ENCODE results near the gene EFCAB14.
"Not testable (repeated sequence)": the region's sequence is repeated elsewhere in the genome, so short reads cannot be mapped to it uniquely, and the experiment has no call there.

The EFCAB14 gene

DNA sequence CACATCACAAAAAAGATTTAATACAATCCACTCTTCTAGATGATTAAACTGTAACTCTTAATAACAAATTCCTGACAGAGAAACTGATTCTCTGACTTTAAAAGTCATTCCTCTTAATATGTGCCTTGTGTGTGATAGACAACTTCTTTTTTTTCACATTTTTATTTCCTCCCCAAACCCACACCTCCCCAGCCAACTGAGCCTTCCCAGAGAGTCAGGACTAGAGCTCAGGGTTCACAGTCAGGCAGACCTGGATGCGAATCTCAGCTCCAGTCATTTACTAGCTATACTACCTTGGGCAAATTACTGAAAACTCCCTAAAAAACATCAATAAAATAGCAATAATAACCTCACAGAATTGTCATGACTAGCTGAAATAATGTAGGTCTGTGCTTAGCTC lies 64.9 kb downstream of the EFCAB14 start:
- DNase-seq (ENCODE audit: low read depth), result no peak

DNA sequence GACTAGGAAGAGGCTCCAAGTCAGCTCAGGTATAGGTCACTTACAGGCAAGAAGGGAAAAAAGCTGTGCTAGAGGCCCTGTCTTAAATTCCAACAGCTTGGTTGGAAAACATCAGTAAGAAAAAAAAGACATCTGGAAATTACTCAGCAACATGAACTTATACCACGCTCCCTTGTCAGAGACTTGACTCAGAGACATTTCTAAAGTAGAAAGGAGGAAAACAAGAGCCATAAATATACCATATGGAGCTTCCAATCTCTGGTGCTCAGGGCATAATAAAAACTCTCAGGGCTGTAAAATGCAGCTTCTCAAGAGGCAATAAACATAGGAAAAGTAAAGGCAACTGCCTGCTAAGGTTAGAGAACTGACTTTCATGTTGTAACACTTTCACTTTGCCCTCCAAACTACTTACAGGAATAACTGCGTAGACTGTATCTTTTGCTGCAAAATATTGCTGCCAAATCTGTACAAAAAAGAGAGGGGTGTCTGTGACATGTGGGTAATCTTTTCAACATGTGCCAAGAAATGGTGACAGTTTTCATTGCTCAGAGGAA lies 65.4 kb downstream of the EFCAB14 start:
- no peak for DNase-seq (ENCODE audit: low read depth)

DNA sequence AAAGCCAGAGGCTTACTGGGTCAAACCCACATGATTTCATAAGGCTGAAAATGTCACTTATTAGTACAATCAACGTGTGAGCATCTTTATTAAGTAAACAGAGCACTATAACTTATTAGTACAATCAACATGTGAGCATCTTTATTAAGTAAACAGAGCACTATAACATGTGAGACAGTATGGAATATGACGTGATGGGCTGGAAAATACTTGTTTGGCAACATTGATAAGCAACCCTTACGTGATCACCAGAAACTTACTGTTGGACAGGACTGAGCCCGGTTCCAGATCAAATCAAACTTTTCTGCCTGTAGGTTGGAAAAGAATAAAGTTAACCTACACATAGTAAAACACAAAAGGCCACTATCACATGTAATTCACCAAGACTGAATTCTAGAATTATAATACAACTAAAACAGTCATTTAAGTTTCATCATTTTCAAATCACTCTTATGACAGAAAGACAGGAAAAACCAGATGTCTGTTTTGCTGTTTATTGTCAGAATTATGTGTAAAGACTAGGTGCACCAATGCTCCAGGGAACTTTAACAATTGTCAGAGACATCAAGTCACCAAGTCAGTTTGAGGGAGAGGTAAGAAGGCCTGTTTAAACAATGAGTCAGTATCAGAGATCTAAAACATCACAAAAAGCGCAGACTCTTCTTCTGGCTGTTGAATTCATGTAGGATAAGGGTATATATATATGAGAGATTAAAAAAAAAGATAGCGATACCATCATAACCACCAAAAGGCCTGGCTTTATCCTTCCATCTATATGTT lies 66.4 kb downstream of the EFCAB14 start:
- DNase-seq (ENCODE audit: low read depth), result no peak

DNA sequence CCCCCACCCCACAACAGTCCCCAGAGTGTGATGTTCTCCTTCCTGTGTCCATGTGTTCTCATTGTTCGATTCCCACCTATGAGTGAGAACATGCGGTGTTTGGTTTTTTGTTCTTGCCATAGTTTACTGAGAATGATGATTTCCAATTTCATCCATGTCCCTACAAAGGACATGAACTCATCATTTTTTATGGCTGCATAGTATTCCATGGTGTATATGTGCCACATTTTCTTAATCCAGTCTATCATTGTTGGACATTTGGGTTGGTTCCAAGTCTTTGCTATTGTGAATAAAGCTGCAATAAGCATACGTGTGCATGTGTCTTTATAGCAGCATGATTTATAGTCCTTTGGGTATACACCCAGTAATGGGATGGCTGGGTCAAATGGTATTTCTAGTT lies 67.8 kb downstream of the EFCAB14 start:
- not testable (repeated sequence) for DNase-seq (ENCODE audit: low read depth)

DNA sequence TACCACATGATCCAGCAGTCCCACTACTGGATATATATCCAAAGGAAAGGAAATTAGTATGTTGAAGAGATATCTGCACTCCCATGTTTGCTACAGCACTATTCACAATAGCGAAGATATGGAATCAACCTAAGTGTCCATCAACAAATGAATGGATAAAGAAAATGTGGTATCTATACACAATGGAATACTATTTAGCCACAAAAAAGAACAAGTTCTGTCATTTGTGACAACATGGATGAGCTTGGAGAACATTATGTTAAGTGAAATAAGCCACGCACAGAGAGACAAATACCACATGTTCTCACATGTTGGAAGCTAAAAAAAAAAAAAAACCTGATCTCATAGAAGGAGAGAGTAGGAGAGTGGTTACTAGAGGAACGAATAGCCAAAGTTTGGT lies 68.4 kb downstream of the EFCAB14 start:
- no peak for DNase-seq (ENCODE audit: low read depth)

DNA sequence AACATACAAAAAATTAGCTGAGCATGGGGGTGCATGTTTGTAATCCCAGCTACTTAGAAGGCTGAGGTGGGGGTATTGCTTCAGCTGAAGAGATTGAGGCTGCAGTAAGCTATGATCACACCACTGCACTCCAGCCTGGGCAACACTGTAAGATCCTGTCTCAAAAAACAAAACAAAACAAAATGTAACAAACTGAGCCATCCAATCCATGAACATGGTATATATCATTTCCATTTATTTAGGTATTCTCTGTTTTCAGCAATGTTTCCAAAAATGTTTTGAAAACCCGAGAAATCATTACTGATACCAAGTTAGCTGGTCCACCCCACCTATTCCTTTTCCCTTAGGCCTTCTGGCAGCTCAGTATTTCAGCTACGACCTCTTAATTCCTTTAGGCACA lies 69.2 kb downstream of the EFCAB14 start:
- DNase-seq (ENCODE audit: low read depth), result no peak

DNA sequence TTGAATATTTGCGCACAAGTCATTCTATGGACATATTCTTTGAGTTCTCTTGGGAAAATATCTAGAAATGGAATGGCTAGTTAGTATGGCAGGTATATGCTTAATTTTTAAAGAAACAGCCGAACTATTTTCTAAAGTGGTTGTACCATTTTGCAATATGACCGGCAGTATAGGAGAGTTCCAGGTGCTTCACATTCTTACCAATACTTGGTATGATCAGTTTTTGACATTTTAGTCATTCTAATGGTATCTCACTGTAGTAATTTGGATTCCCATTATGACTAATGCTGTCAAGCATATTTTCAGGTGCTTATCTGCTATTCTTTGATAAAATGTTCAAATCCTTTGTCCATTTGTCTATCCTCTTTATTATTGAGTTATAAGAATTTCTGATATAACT lies 71.3 kb downstream of the EFCAB14 start:
- DNase-seq (ENCODE audit: low read depth), result no peak

DNA sequence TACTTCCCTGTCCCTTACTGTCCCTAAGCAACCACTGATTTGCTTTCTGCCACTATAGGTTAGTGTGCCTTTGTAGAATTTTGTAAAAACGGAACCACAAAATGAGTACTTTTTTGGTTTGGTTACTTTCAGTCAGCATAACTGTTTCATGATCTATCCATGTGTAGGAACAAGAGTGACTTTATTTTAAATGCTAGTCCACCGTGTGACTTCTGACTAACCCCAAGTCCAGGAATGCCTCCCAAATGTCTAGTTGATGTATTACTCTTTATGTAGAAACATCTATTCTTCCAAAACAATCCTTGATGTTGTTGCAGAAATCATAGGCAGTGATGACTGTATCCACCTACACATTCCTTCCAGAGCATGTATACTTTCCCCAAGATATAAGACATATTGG lies 72.1 kb downstream of the EFCAB14 start:
- no peak for DNase-seq (ENCODE audit: low read depth)

DNA sequence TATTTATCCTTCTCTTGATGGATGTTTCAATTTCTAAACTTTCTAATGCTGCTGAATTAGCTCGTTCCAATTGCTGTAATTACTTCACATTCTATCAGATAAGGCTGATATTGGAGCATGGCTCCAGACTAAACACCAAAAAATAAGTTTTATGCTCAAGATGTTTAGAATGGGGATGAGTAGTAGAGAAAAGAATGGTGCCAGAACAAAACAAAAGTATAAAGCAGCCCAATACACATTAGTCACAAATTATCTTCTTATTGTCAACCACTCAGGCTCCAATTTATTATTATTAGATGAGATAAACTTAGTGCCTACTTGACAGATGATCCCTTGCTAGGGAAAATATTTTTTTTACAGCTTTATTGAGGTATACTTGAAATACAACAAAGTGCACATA lies 72.6 kb downstream of the EFCAB14 start:
- DNase-seq (ENCODE audit: low read depth), result no peak

DNA sequence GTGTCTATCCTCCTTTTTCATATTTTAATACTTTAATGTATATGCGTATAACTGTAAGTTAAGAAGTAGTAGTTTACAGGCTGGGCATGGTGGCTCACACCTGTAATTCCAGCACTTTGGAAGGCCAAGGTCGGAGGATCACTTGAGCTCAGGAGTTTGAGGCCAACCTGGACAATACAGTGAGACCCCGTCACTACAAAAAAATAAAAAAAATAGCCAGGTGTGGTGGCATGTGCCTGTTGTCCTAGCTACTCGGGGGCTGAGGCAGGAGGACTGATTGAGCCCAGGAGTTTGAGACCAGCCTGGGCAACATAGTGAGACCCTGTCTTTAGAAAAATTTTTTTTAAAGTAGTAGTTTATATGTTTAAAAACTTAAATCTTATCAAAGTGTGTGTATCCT lies 73.1 kb downstream of the EFCAB14 start:
- DNase-seq (ENCODE audit: low read depth), result no peak

DNA sequence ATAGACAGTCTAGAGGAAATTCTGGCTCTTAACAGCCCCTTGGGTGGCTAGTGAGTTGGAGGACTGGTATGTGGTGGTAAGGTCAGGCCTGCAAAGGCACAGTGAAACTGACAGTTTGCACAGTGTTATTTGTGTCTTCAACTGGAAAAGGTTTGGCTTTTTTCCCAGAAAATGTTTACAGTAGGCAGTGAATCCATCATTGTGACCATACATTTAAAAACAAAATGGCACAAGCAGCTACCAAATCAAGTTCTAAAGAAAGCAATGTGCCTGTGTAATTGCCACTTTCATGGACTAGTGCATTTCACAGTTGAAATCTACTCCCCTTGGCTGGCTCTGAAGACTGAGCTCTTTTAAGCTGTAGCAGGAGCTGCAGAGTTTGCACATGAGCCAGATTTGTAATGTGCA lies 75.5 kb downstream of the EFCAB14 start:
- DNase-seq (ENCODE audit: low read depth), result no peak

DNA sequence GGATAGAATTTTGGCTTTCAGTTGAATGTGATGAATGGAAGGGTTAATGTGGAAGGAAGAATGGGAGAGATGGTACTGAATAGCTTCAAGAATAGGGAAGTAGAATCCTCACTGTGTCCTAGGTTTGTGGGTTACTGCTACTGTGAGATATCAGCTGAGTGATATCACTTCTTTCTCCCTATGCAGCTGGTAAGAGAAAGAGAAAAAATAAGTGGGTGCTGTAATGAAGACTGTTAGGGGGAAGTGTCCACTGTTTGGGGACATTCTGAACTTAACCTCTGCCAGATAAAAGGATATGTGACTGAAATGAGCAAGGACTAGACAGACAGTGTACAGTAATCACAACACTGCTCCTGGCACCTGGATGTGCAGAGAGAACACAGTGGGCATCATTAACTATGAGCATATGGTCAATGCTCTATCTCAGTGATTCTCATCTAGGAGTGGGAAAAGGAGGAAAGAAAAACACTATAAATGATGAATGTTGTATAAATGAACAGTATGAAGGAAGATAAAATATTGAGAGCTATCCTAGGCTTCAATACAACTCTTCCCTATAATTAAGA lies 76.7 kb downstream of the EFCAB14 start:
- no peak for DNase-seq (ENCODE audit: low read depth)

DNA sequence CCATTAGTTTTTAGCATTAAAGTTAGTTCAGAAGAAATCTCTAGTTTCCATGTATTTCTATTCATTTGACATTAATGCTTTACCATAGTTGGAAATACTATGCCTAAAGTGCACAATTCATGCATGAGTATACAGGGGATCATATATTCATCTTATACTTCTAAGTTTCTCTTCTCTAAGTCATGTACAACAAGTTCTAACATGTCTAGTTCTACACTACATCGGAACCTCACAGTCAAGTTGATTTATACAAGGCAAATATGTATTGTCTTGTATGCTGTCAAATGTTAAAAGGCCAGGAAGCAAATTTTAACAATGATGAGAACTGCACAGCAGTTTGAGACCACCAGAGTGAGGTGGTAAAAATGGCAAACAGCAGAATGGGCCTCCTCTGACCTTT lies 79.4 kb downstream of the EFCAB14 start:
- DNase-seq (ENCODE audit: low read depth), result no peak

DNA sequence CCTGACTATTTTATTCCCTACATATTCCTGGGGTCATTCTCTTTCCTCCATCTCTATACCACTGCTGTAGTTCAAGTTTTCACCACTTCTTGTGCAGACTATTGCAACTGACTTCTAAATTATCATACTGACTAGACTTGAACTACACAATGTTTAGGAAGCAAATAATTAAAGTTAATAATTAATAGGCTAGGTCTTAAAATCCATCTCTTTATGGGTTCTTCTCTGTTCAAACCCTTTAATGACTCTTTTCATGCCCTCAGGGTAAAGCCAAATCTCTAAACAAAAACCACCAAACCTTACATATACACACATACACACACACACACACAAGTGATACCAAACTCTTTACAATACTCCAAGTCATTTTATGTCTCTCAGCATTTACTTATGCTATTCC lies 80.0 kb downstream of the EFCAB14 start:
- DNase-seq (ENCODE audit: low read depth), result no peak

DNA sequence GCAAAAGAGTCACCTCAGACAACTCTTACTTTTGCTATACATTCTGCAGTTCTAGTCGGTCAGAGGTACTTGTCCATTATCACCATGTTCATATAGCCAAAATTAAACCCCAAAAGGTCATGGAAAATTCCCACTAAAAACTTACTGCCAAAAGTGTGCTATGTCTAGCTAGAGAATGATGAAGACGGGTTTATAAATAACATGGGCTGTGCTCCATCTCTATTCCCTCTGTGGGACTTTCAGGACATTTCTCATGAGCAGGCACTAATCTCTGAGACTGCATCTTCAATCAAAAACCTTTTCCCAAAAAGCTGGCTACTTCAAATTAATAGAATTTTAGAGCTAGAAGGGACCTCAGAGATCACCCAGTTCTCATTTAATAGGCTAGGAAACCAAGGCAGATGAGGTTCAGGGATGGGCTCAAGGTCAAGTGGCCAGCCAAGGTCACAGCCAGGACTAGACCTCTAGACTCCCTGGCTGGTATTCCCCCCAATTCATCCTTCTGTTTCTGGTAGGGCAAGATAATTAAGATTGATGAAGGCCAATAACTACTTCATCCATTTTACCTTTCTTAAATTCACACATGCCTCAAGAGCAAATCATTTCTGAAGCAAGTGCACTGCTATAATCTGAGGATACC lies 81.3 kb downstream of the EFCAB14 start:
- DNase-seq (ENCODE audit: low read depth), result no peak

DNA sequence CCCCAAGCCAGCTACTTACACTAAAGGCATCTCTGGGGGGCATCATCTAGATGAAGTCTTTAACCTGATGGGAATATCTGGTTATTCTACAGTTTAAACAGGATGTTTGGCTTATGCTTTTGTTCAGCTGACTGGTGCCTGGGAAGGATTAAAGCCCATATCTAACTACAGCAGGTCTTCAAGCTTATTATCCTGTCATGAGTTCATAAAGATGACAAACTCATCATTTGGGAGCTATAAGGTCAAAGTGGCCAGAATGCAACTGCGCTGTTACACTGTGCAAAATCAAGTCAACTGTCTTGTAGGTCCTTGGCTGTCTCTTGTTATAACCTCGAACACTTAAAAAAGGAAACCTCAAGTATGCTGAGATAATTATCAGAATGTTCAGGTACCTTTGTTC lies 83.7 kb downstream of the EFCAB14 start:
- DNase-seq (ENCODE audit: low read depth), result no peak

DNA sequence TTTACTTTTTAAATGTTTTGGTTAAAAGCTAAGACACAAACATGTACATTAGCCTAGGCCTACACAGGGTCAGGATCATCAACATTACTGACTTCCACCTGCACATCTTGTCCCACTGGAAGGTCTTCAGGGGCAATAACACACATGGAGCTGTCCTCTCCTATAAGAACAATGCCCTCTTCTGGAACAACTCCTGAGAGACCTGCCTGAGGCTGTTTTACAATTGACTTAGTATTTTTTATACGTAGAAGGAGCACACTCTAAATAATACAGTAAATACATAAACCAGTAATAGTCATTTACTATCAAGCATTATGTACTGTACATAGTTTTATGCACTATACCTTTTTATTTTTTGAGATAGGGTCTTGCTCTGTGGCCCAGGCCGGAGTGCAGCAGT lies 88.2 kb downstream of the EFCAB14 start:
- DNase-seq (ENCODE audit: low read depth), result no peak
